B cell (primary cell): Measurements from ENCODE around the gene CALY. TPM values are rescaled to one million over a fixed set of nuclear protein-coding genes. Genes with fewer than 3 reads are reported as not detected.

ENCODE experiments used
- ATAC-seq: fragments of 200-7000 bp; cut with Tn5 transposase; one replicate; pipeline ENCODE4 v1.10.0; 2021; ENCODE audit warnings: low read depth, mild to moderate bottlenecking, moderate number of reproducible peaks, moderate library complexity
- CTCF ChIA-PET: fragments of 350-600 bp; sonication (Branson Sonifier 250); formaldehyde crosslinking; loops from one replicate; lab custom pipeline; 2021; ENCODE audit warnings: antibody characterized with exemption, inconsistent platforms; lab: Charles Lee
- POLR2A ChIA-PET: fragments of 350-600 bp; sonication (Branson Sonifier 250); formaldehyde crosslinking; loops from one replicate; lab custom pipeline; 2021; ENCODE audit warnings: antibody characterized with exemption; lab: Charles Lee
- DNase-seq: peaks from one replicate; pipeline ENCODE4 v3.0.0; 2013
- H2AFZ ChIP-seq: 2 replicates; pipeline ENCODE4 v1.6.1; 2012; ENCODE audit warnings: mild to moderate bottlenecking, low read depth, low read length; ENCODE audit not compliant: insufficient read depth, poor library complexity, severe bottlenecking
- H3K27ac ChIP-seq, 2 donors: 1 replicate in 1 of 2; 2 replicates in 1 of 2; pipeline ENCODE4 v1.5.1; 2012 to 2013; ENCODE audit warnings: low read length in 2 of 2, mild to moderate bottlenecking in 2 of 2, moderate library complexity in 1 of 2
- H3K27me3 ChIP-seq, 4 experiments: fragments of 200-600 bp in 1 of 4; sonication (generic) in 1 of 4; replicated peaks in 1 of 4; 1 replicate in 2 of 4; 2 replicates in 2 of 4; pipeline versions ENCODE4 v1.6.1 to v1.7.0; 2013 to 2016; ENCODE audit warnings: low read length in 3 of 4, mild to moderate bottlenecking in 2 of 4, mixed read lengths in 1 of 4, moderate library complexity in 1 of 4; ENCODE audit not compliant: insufficient read depth in 4 of 4, control insufficient read depth in 3 of 4; ENCODE audit errors: control extremely low read depth in 1 of 4
- H3K36me3 ChIP-seq, 2 experiments: replicated peaks in 1 of 2; 1 replicate in 1 of 2; 2 replicates in 1 of 2; pipeline versions ENCODE4 v1.6.1 to v1.7.1; 2013; ENCODE audit warnings: low read length in 1 of 2; ENCODE audit not compliant: insufficient read depth in 2 of 2, control insufficient read depth in 1 of 2; ENCODE audit errors: control extremely low read depth in 1 of 2, extremely low read depth in 1 of 2
- H3K4me1 ChIP-seq, 2 donors: fragments of 200-600 bp in 1 of 2; sonication (generic) in 1 of 2; 1 replicate in 1 of 2; 2 replicates in 1 of 2; pipeline versions ENCODE4 v1.5.1 to v1.6.1; 2013 to 2017; ENCODE audit warnings: low read length in 2 of 2; ENCODE audit not compliant: control insufficient read depth in 2 of 2, insufficient read depth in 2 of 2
- H3K4me2 ChIP-seq: replicated peaks from 2 replicates; pipeline ENCODE3; 2012; ENCODE audit warnings: mild to moderate bottlenecking, low read depth, low read length; ENCODE audit not compliant: poor library complexity, severe bottlenecking
- H3K4me3 ChIP-seq, 5 experiments: fragments of 200-600 bp in 1 of 5; sonication (generic) in 1 of 5; 1 replicate in 3 of 5; 2 replicates in 2 of 5; pipeline versions ENCODE4 v1.5.1 to v1.7.0; 2011 to 2016; ENCODE audit warnings: low read length in 4 of 5, mild to moderate bottlenecking in 4 of 5, low read depth in 2 of 5, control low read depth in 1 of 5, moderate library complexity in 1 of 5; ENCODE audit not compliant: insufficient read depth in 1 of 5; ENCODE audit errors: control extremely low read depth in 1 of 5, extremely low read depth in 1 of 5
- H3K79me2 ChIP-seq: fragments of 200-600 bp; sonication (generic); one replicate; pipeline ENCODE4 v1.6.0; 2016; ENCODE audit warnings: low read length; ENCODE audit not compliant: control insufficient read depth, insufficient read depth
- H3K9ac ChIP-seq: fragments of 200-600 bp; sonication (generic); 2 replicates; pipeline ENCODE4 v1.6.1; 2017; ENCODE audit warnings: mild to moderate bottlenecking, low read length, moderate library complexity
- H3K9me3 ChIP-seq, 3 donors: one replicate each; pipeline versions ENCODE4 v1.6.1 to v1.7.1; 2013; ENCODE audit warnings: low read length in 2 of 3; ENCODE audit not compliant: control insufficient read depth in 2 of 3, insufficient read depth in 1 of 3; ENCODE audit errors: control extremely low read depth in 1 of 3
- H4K20me1 ChIP-seq: 2 replicates; pipeline ENCODE4 v1.6.0; 2012; ENCODE audit warnings: mild to moderate bottlenecking, low read length; ENCODE audit not compliant: insufficient read depth, control insufficient read depth, poor library complexity, severe bottlenecking
- H3K27ac Mint-ChIP-seq: one replicate; pipeline ENCODE4 v1.8.0; 2021; ENCODE audit warnings: mixed read lengths
- H3K27me3 Mint-ChIP-seq: one replicate; pipeline ENCODE4 v1.8.0; 2021; ENCODE audit warnings: mixed read lengths
- H3K4me1 Mint-ChIP-seq: one replicate; pipeline ENCODE4 v1.8.0; 2021; ENCODE audit warnings: mixed read lengths
- H3K4me3 Mint-ChIP-seq: one replicate; pipeline ENCODE4 v1.8.0; 2021; ENCODE audit warnings: mixed read lengths
- H3K9me3 Mint-ChIP-seq: one replicate; pipeline ENCODE4 v1.8.0; 2022; ENCODE audit warnings: mixed read lengths; ENCODE audit not compliant: insufficient read depth
- CTCF ChIP-seq: fragments of 200-600 bp; IDR thresholded peaks from one replicate; pipeline ENCODE4 v1.8.0; 2022; ENCODE audit warnings: antibody characterized with exemption, mild to moderate bottlenecking
- EZH2 ChIP-seq: IDR thresholded peaks from 2 replicates; pipeline ENCODE4 v1.6.1; 2012; ENCODE audit warnings: borderline replicate concordance, low read depth, mild to moderate bottlenecking, moderate library complexity, low read length; ENCODE audit not compliant: insufficient read depth, poor library complexity, severe bottlenecking
- WGBS: methylation state at CpG from one replicate; pipeline ENCODE4 v1.1.5; 2013; ENCODE audit warnings: missing lambda C conversion rate; ENCODE audit not compliant: insufficient coverage; 5-methylcytosine and 5-hydroxymethylcytosine counted together
- intact Hi-C: fragments of 100-400 bp; cut with micrococcal nuclease; formaldehyde crosslinking; loops from one replicate; pipeline ENCODE4 v1.10.0; 2022
- polyA plus RNA-seq: library from polyadenylated mRNA; depleted of rRNA; stranded (reverse); fragments of >200 nt; gene quantifications from 2 replicates; pipeline ENCODE4 v1.2.3, GENCODE V29; 2012
- total RNA-seq, 2 donors: library from RNA; stranded (reverse); fragments of 120-200 nt in 1 of 2; gene quantifications; 1 replicate in 1 of 2; 2 replicates in 1 of 2; pipeline versions ENCODE4 v1.2.3 to v1.2.4, GENCODE V29; 2013 to 2022

The CALY gene
- total and polyA plus RNA-seq, 2 donors (not counting 1 experiment from before 2014, with no cell fraction given) = 0.21 TPM; not detected in 1

- CTCF ChIA-PET = interaction anchor here (0.8 to 1.3 kb wide), 2 partner anchors 14 to 15 kb away, joined by 3 read pairs; no protein-coding TSS in a partner anchor
- H3K27me3 ChIP-seq = peaks cover 0 to 51% (median 24%) of the 10 kb centered on the region in 4 experiments
Observed at GRCh38 chr10:133344236-133344635, 7.5 kb upstream of the CALY start.

GRCh38 chr10:133343558-133343957 is 6.9 kb upstream of the CALY start:
- no peaks in the 10 kb centered on the region for H4K20me1 ChIP-seq
- Mint-ChIP-seq H3K27ac (no peak overlapping the region), H3K9me3 (no peaks in the 10 kb centered on the region), H3K27me3 (peaks cover 36% of the 10 kb centered on the region), H3K4me3 (no peak overlapping the region), H3K4me1 (peaks cover 5% of the 10 kb centered on the region)
- H3K27me3 ChIP-seq = peaks cover 0 to 58% (median 30%) of the 10 kb centered on the region in 4 experiments
- H3K9ac ChIP-seq = no peak overlapping the region
- H2AFZ ChIP-seq = no peak overlapping the region
- H3K27ac ChIP-seq = no peak overlapping the region
- peaks cover 3 to 6% of the 10 kb centered on the region in 2 donors for H3K4me1 ChIP-seq
- no peaks in the 10 kb centered on the region for H3K79me2 ChIP-seq
- TF ChIP-seq CTCF = no peak
- no peak for TF ChIP-seq EZH2
- H3K4me2 ChIP-seq = no peak overlapping the region
- no peak for DNase-seq
- intact Hi-C loops = no loop called here
- ChIA-PET POLR2A (no interaction called here), CTCF (interaction anchor here (0.8 to 1.3 kb wide), 2 partner anchors 14 to 15 kb away, joined by 3 read pairs; no protein-coding TSS in a partner anchor)
- H3K4me3 ChIP-seq = no peak overlapping the region
- peaks cover 0 to 14% (median 0%) of the 10 kb centered on the region in 3 donors for H3K9me3 ChIP-seq
- no peak for ATAC-seq
- 53% methylated on average over 7 of the region's 9 CpGs for WGBS
- H3K36me3 ChIP-seq = no peaks in the 10 kb centered on the region

More at GRCh38 chr10:133344236-133344635, 7.5 kb upstream of the CALY start:
- 69% methylated on average over 5 of the region's 5 CpGs for WGBS
- no peaks in the 10 kb centered on the region for H3K79me2 ChIP-seq
- no peak overlapping the region for H3K4me3 ChIP-seq
- H3K9me3 ChIP-seq = peaks cover 0 to 14% (median 0%) of the 10 kb centered on the region in 3 donors
- intact Hi-C loops = no loop called here
- H3K4me2 ChIP-seq = no peak overlapping the region
- DNase-seq = no peak
- no peak overlapping the region for H3K27ac Mint-ChIP-seq
- H3K27me3 Mint-ChIP-seq = peaks cover 39% of the 10 kb centered on the region
- H3K9ac ChIP-seq = no peak overlapping the region
- H3K36me3 ChIP-seq = no peaks in the 10 kb centered on the region
- H2AFZ ChIP-seq = no peak overlapping the region
- no peak overlapping the region for H3K27ac ChIP-seq
- ATAC-seq = no peak
- H3K4me1 ChIP-seq = peaks cover 0 to 3% of the 10 kb centered on the region in 2 donors
- POLR2A ChIA-PET = no interaction called here
- peaks cover 7% of the 10 kb centered on the region for H3K4me1 Mint-ChIP-seq
- no peaks in the 10 kb centered on the region for H4K20me1 ChIP-seq
- TF ChIP-seq CTCF (no peak), EZH2 (no peak)
- H3K9me3 Mint-ChIP-seq = no peaks in the 10 kb centered on the region
- no peak overlapping the region for H3K4me3 Mint-ChIP-seq
